Type B pancreatic cell (in vitro differentiated cells): ENCODE data around the gene ANGPTL7. TPM values are rescaled to one million over a fixed set of nuclear protein-coding genes. Genes with fewer than 3 reads are reported as not detected.

Experiments used
- DNase-seq: peaks from one replicate; pipeline ENCODE4 v3.0.0; 2021; ENCODE audit warnings: mixed read lengths; ENCODE audit not compliant: unreplicated experiment; ENCODE audit errors: extremely low spot score
- H3K27ac Mint-ChIP-seq: 2 replicates; pipeline ENCODE4 v1.8.0; 2021; ENCODE audit warnings: mild to moderate bottlenecking, mixed read lengths
- H3K27me3 Mint-ChIP-seq: 2 replicates; pipeline ENCODE4 v1.8.0; 2021; ENCODE audit warnings: mixed read lengths
- H3K36me3 Mint-ChIP-seq: 2 replicates; pipeline ENCODE4 v1.8.0; 2021; ENCODE audit warnings: mixed read lengths
- H3K4me1 Mint-ChIP-seq: one replicate; pipeline ENCODE4 v1.8.0; 2021; ENCODE audit warnings: mixed read lengths; ENCODE audit not compliant: unreplicated experiment
- H3K4me3 Mint-ChIP-seq: 2 replicates; pipeline ENCODE4 v1.8.0; 2021; ENCODE audit warnings: mild to moderate bottlenecking, mixed read lengths
- H3K9me3 Mint-ChIP-seq: 2 replicates; pipeline ENCODE4 v1.8.0; 2021; ENCODE audit warnings: mixed read lengths
- total RNA-seq: library from RNA; stranded (reverse); gene quantifications from 2 replicates; pipeline ENCODE4 v1.2.1, GENCODE V29; 2021; ENCODE audit warnings: low replicate concordance
- TF ChIP-seq, protein P1 (sequence below): fragments of 200-600 bp; sonication (generic); conservative IDR thresholded peaks from 2 replicates; pipeline ENCODE4 v1.5.0; 2021; ENCODE audit warnings: antibody characterized with exemption, mild to moderate bottlenecking

ANGPTL7 gene
- total RNA-seq, 1 donor from 2014 or later = 0.70 TPM

- no peak for DNase-seq
- H3K4me1 Mint-ChIP-seq = no peaks in the 10 kb centered on the region
- TF ChIP-seq, protein P1, sequence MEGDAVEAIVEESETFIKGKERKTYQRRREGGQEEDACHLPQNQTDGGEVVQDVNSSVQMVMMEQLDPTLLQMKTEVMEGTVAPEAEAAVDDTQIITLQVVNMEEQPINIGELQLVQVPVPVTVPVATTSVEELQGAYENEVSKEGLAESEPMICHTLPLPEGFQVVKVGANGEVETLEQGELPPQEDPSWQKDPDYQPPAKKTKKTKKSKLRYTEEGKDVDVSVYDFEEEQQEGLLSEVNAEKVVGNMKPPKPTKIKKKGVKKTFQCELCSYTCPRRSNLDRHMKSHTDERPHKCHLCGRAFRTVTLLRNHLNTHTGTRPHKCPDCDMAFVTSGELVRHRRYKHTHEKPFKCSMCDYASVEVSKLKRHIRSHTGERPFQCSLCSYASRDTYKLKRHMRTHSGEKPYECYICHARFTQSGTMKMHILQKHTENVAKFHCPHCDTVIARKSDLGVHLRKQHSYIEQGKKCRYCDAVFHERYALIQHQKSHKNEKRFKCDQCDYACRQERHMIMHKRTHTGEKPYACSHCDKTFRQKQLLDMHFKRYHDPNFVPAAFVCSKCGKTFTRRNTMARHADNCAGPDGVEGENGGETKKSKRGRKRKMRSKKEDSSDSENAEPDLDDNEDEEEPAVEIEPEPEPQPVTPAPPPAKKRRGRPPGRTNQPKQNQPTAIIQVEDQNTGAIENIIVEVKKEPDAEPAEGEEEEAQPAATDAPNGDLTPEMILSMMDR = no peak
- peaks cover 33% of the 10 kb centered on the region for H3K36me3 Mint-ChIP-seq
- H3K9me3 Mint-ChIP-seq = no peaks in the 10 kb centered on the region
- no peak overlapping the region for H3K4me3 Mint-ChIP-seq
- H3K27ac Mint-ChIP-seq = no peak overlapping the region
- H3K27me3 Mint-ChIP-seq = no peaks in the 10 kb centered on the region
These were observed 40.0 kb downstream of the ANGPTL7 start for GRCh38 chr1:11229203-11229602.

DNA sequence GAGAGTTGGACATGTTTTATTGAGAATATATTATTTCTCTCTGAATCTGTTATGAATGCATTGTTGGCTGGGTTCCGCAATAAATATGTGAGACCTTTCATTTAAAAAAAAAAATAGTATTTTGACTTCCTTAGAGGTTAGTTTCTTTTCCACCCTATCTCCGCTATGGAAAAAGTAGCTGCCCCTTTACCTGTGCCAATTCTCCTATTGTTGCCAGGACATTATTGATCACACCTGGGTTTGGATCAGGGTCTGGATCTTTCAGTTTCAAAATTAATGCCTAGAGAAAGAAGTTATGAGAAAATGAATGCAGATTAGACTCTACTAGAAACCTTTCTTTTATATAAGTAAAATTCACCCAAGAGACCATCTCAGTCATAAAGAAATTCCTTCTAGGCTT lies 44.1 kb downstream of the ANGPTL7 start:
- Mint-ChIP-seq H3K27me3 (no peaks in the 10 kb centered on the region), H3K36me3 (peaks cover 29% of the 10 kb centered on the region), H3K27ac (no peak overlapping the region), H3K4me3 (no peak overlapping the region), H3K9me3 (no peaks in the 10 kb centered on the region), H3K4me1 (no peaks in the 10 kb centered on the region)
- no peak for DNase-seq
- TF ChIP-seq, protein P1 = no peak

DNA sequence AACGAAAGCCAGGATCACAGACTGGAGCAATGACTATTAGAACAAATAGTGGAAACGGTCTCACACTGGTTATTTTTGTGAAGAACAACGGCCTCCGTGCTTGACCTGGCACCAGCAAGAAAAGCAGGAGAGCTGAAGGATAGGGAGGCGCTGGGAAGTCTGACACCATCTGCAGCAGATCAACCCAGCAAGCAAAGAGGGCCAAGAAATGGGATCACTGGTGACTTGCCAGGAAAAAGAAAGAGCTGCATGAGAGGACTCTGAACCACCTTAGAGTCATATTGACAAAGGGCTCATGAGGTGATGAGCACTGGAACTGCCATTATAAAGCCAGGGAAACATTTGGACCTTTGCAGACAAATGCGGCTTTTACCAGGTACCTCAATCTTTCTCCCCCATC lies 48.2 kb downstream of the ANGPTL7 start:
- DNase-seq = no peak
- Mint-ChIP-seq H3K27me3 (no peaks in the 10 kb centered on the region), H3K9me3 (no peaks in the 10 kb centered on the region), H3K27ac (no peak overlapping the region), H3K4me1 (no peaks in the 10 kb centered on the region), H3K4me3 (no peak overlapping the region), H3K36me3 (peaks cover 17% of the 10 kb centered on the region)
- TF ChIP-seq, protein P1 = no peak

DNA sequence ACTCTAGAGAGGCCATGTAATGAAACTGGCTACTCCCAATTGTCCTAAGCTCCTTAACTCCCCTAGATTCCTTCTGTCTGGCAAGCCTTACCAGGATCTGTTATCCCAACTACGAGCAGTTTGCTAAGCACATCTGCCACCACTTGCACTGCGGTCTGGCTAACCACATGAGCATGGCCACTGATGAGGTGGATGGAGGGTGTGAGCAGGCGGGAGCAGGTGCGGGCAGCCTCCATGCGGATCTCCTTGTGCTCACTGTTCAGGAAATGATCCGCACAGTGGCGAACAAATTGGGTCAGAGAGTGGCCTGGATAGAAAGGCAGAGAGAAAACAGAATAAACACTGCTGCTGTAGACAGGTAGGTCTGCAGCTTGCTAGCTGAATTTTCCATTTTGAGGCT lies 49.2 kb downstream of the ANGPTL7 start:
- Mint-ChIP-seq H3K4me1 (no peaks in the 10 kb centered on the region), H3K36me3 (peaks cover 17% of the 10 kb centered on the region)

GRCh38 chr1:11245248-11245647 lies 56.1 kb downstream of the ANGPTL7 start:
- TF ChIP-seq, protein P1 = no peak
- no peaks in the 10 kb centered on the region for H3K4me1 Mint-ChIP-seq
- DNase-seq = no peak
- H3K27ac Mint-ChIP-seq = no peak overlapping the region
- H3K36me3 Mint-ChIP-seq = peaks cover 16% of the 10 kb centered on the region
- H3K27me3 Mint-ChIP-seq = no peaks in the 10 kb centered on the region
- H3K9me3 Mint-ChIP-seq = no peaks in the 10 kb centered on the region
- no peak overlapping the region for H3K4me3 Mint-ChIP-seq

More for the DNA sequence above, 49.2 kb downstream of the ANGPTL7 start:
- Mint-ChIP-seq H3K27ac (no peak overlapping the region), H3K9me3 (no peaks in the 10 kb centered on the region), H3K4me3 (no peak overlapping the region), H3K27me3 (no peaks in the 10 kb centered on the region)
- TF ChIP-seq, protein P1 = no peak
- no peak for DNase-seq

Other genes starting within 250 kb of the ANGPTL7 start
- gene TARDBP, start 176.7 kb upstream of the ANGPTL7 start, total RNA-seq = 153 and 188 TPM in 2 replicates
- 0.29 and 0.34 TPM in 2 replicates for gene MASP2, start 142.1 kb upstream of the ANGPTL7 start, total RNA-seq
- gene SRM, start 129.3 kb upstream of the ANGPTL7 start, total RNA-seq = 61.5 and 92.6 TPM in 2 replicates
- gene EXOSC10, start 89.5 kb upstream of the ANGPTL7 start, total RNA-seq = 63.5 and 81.8 TPM in 2 replicates
- 41.5 and 53.0 TPM in 2 replicates for gene MTOR, start 73.2 kb downstream of the ANGPTL7 start, total RNA-seq
- 10.2 and 17.1 TPM in 2 replicates for gene UBIAD1, start 83.8 kb downstream of the ANGPTL7 start, total RNA-seq